CD14-positive monocyte (primary cell): ENCODE measurements around the gene PPP2R5B. TPM values are rescaled to one million over a fixed set of nuclear protein-coding genes. Genes with fewer than 3 reads are reported as not detected.

Experiments used
- DNase-seq, 3 donors: peaks; one replicate each; pipeline ENCODE4 v3.0.0-alpha.2; 2011 to 2022
- H2AFZ ChIP-seq: 2 replicates; pipeline ENCODE4 v1.6.0; 2012; ENCODE audit warnings: mild to moderate bottlenecking, low read depth, low read length, inconsistent platforms; ENCODE audit not compliant: insufficient read depth, poor library complexity, severe bottlenecking
- H3K27ac ChIP-seq, 2 donors: 1 replicate in 1 of 2; 2 replicates in 1 of 2; pipeline ENCODE4 v1.5.1; 2012 to 2013; ENCODE audit warnings: low read length in 2 of 2, control low read depth in 1 of 2, inconsistent platforms in 1 of 2, low read depth in 1 of 2, mild to moderate bottlenecking in 1 of 2
- H3K27me3 ChIP-seq, 2 donors: one replicate each; pipeline versions ENCODE4 v1.6.0 to v1.6.1; 2011 to 2013; ENCODE audit warnings: low read length in 2 of 2; ENCODE audit not compliant: control insufficient read depth in 2 of 2, insufficient read depth in 2 of 2
- H3K36me3 ChIP-seq, 2 donors: replicated peaks in 1 of 2; 1 replicate in 1 of 2; 2 replicates in 1 of 2; pipeline versions ENCODE4 v1.5.1 to v1.6.1; 2012 to 2013; ENCODE audit warnings: low read length in 2 of 2, control low read depth in 1 of 2, inconsistent platforms in 1 of 2, mild to moderate bottlenecking in 1 of 2; ENCODE audit not compliant: insufficient read depth in 2 of 2, control insufficient read depth in 1 of 2
- H3K4me1 ChIP-seq, 2 donors: 1 replicate in 1 of 2; 2 replicates in 1 of 2; pipeline versions ENCODE4 v1.5.1 to v1.6.1; 2012 to 2013; ENCODE audit warnings: low read length in 2 of 2, control low read depth in 1 of 2, inconsistent platforms in 1 of 2, mild to moderate bottlenecking in 1 of 2, moderate library complexity in 1 of 2; ENCODE audit not compliant: insufficient read depth in 2 of 2, control insufficient read depth in 1 of 2
- H3K4me2 ChIP-seq: replicated peaks from 2 replicates; pipeline ENCODE3; 2012; ENCODE audit warnings: low read length, moderate library complexity, mild to moderate bottlenecking; ENCODE audit not compliant: poor library complexity, severe bottlenecking; ENCODE audit errors: extremely low read depth
- H3K4me3 ChIP-seq, 3 experiments: fragments of 200-600 bp in 1 of 3; sonication (generic) in 1 of 3; replicated peaks in 1 of 3; 1 replicate in 2 of 3; 2 replicates in 1 of 3; pipeline ENCODE4 v1.5.1; 2011 to 2013; ENCODE audit warnings: low read length in 3 of 3, mild to moderate bottlenecking in 3 of 3, control low read depth in 2 of 3, low read depth in 2 of 3, inconsistent platforms in 1 of 3, moderate library complexity in 1 of 3
- H3K79me2 ChIP-seq: 2 replicates; pipeline ENCODE4 v1.6.0; 2012; ENCODE audit warnings: mild to moderate bottlenecking, control low read depth, inconsistent platforms, low read length, moderate library complexity; ENCODE audit not compliant: insufficient read depth
- H3K9ac ChIP-seq: 2 replicates; pipeline ENCODE4 v1.6.0; 2017; ENCODE audit warnings: low read length, mild to moderate bottlenecking; ENCODE audit not compliant: insufficient read depth, poor library complexity, severe bottlenecking
- H3K9me3 ChIP-seq, 2 donors: replicated peaks in 1 of 2; 1 replicate in 1 of 2; 2 replicates in 1 of 2; pipeline versions ENCODE4 v1.5.1 to v1.6.1; 2012 to 2013; ENCODE audit warnings: low read length in 2 of 2, control low read depth in 1 of 2; ENCODE audit not compliant: control insufficient read depth in 1 of 2, insufficient read depth in 1 of 2
- H4K20me1 ChIP-seq: 2 replicates; pipeline ENCODE4 v1.6.0; 2012; ENCODE audit warnings: mild to moderate bottlenecking, low read length, control low read depth, moderate library complexity; ENCODE audit not compliant: insufficient read depth
- H3K27ac Mint-ChIP-seq, 7 donors: one replicate each; pipeline ENCODE4 v1.8.0; 2020; ENCODE audit warnings: mild to moderate bottlenecking in 7 of 7, mixed read lengths in 7 of 7, moderate library complexity in 6 of 7, inconsistent platforms in 2 of 7
- H3K27me3 Mint-ChIP-seq, 3 donors: one replicate each; pipeline ENCODE4 v1.8.0; 2021 to 2022; ENCODE audit warnings: low read depth in 3 of 3, mild to moderate bottlenecking in 3 of 3, mixed read lengths in 3 of 3, moderate library complexity in 3 of 3, inconsistent platforms in 1 of 3
- H3K36me3 Mint-ChIP-seq, 2 donors: one replicate each; pipeline ENCODE4 v1.8.0; 2020; ENCODE audit warnings: mixed read lengths in 2 of 2, inconsistent platforms in 1 of 2, mild to moderate bottlenecking in 1 of 2
- H3K4me1 Mint-ChIP-seq: one replicate; pipeline ENCODE4 v1.8.0; 2020; ENCODE audit warnings: mild to moderate bottlenecking, mixed read lengths
- H3K4me3 Mint-ChIP-seq, 2 donors: one replicate each; pipeline ENCODE4 v1.8.0; 2020; ENCODE audit warnings: mild to moderate bottlenecking in 2 of 2, mixed read lengths in 2 of 2, moderate library complexity in 1 of 2
- H3K9me3 Mint-ChIP-seq, 7 donors: one replicate each; pipeline ENCODE4 v1.8.0; 2020 to 2022; ENCODE audit warnings: mixed read lengths in 7 of 7, mild to moderate bottlenecking in 6 of 7, moderate library complexity in 6 of 7, inconsistent platforms in 2 of 7
- CTCF ChIP-seq: fragments of 200-600 bp; IDR thresholded peaks from one replicate; pipeline ENCODE4 v1.8.0; 2022; ENCODE audit warnings: antibody characterized with exemption, mild to moderate bottlenecking
- WGBS: methylation state at CpG from one replicate; pipeline ENCODE4 v1.1.5; 2013; ENCODE audit warnings: missing lambda C conversion rate; ENCODE audit not compliant: insufficient coverage; 5-methylcytosine and 5-hydroxymethylcytosine counted together
- intact Hi-C, 2 donors: fragments of 100-400 bp; cut with micrococcal nuclease; formaldehyde crosslinking; loops; one replicate each; pipeline versions ENCODE4 v1.15.0 to v1.15.1; 2023
- polyA plus RNA-seq, 3 donors: library from polyadenylated mRNA; depleted of rRNA in 1 of 3; unstranded in 2 of 3; stranded (reverse) in 1 of 3; fragments of 300-500 nt in 2 of 3; fragments of >200 nt in 1 of 3; fragmentation: Illumina TruSeq in 2 of 3; gene quantifications; 1 replicate in 2 of 3; 2 replicates in 1 of 3; pipeline ENCODE4 v1.2.3, GENCODE V29; 2012 to 2021

PPP2R5B gene
- polyA plus RNA-seq, 3 donors = 9.0 to 26.7 (median 9.4) TPM

GRCh38 chr11:64970731-64971151, 46.3 kb downstream of the PPP2R5B start:
- TF ChIP-seq CTCF = no peak
- Histone ChIP-seq H3K27me3 (peaks cover 2 to 24% of the 10 kb centered on the region in 2 donors), H3K4me3 (no peak overlapping the region), H3K79me2 (no peaks in the 10 kb centered on the region), H4K20me1 (no peaks in the 10 kb centered on the region), H2AFZ (no peak overlapping the region), H3K27ac (no peak overlapping the region), H3K4me1 (peaks cover 12% of the 10 kb centered on the region in 2 donors), H3K36me3 (no peaks in the 10 kb centered on the region), H3K9ac (no peak overlapping the region), H3K9me3 (no peaks in the 10 kb centered on the region), H3K4me2 (no peak overlapping the region)
- no peak for DNase-seq
- Mint-ChIP-seq H3K9me3 (peaks cover 0 to 3% (median 0%) of the 10 kb centered on the region in 7 donors), H3K36me3 (no peaks in the 10 kb centered on the region), H3K27ac (peak overlapping the region in 2 of 7 donors; percentile 32 to 44), H3K4me1 (peaks cover 16% of the 10 kb centered on the region), H3K4me3 (peak overlapping the region; percentile 31 to 65), H3K27me3 (peaks cover 30 to 44% (median 41%) of the 10 kb centered on the region in 3 donors)
- intact Hi-C loops = no loop called here
- 93% methylated on average over 3 of the region's 8 CpGs for WGBS

- H4K20me1 ChIP-seq = no peaks in the 10 kb centered on the region
- H3K27me3 ChIP-seq = peaks cover 2 to 24% of the 10 kb centered on the region in 2 donors
- H2AFZ ChIP-seq = peak within 1 kb of the TSS; percentile 79
- DNase-seq = peak; percentile 79 to 85 (median 81)
- peaks cover 16% of the 10 kb centered on the region for H3K4me1 Mint-ChIP-seq
- peak within 1 kb of the TSS; percentile 68 to 82 for H3K4me3 Mint-ChIP-seq
- no peak within 1 kb of the TSS for H3K9ac ChIP-seq
- no peaks in the 10 kb centered on the region for H3K79me2 ChIP-seq
- TF ChIP-seq CTCF = no peak
- peak within 1 kb of the TSS; percentile 11 to 66 (median 19) for H3K4me3 ChIP-seq
- 16% methylated on average over 58 of the region's 69 CpGs for WGBS
- H3K36me3 ChIP-seq = no peaks in the 10 kb centered on the region
- H3K9me3 Mint-ChIP-seq = peaks cover 0 to 3% (median 0%) of the 10 kb centered on the region in 7 donors
- H3K36me3 Mint-ChIP-seq = no peaks in the 10 kb centered on the region
- H3K27ac Mint-ChIP-seq = peak within 1 kb of the TSS in 1 of 7 donors; percentile 9
- intact Hi-C loops = no loop called here
- no peak within 1 kb of the TSS for H3K27ac ChIP-seq
- H3K4me1 ChIP-seq = peaks cover 12% of the 10 kb centered on the region in 2 donors
- no peaks in the 10 kb centered on the region for H3K9me3 ChIP-seq
- H3K27me3 Mint-ChIP-seq = peaks cover 27 to 44% (median 44%) of the 10 kb centered on the region in 3 donors
- H3K4me2 ChIP-seq = peak within 1 kb of the TSS; percentile 69
Measured at GRCh38 chr11:64971421-64972233, 47.1 kb downstream of the PPP2R5B start, which contains the start of gene MAJIN. Gene MAJIN, minus strand, starts transcription at chr11:64972108. Its CDS starts 12,703 bp downstream, at chr11:64959405.
